Measurements from ENCODE around the gene DIP2C.
"Not testable (repeated sequence)": the region's sequence is repeated elsewhere in the genome, so short reads cannot be mapped to it uniquely, and the experiment has no call there.

Gene DIP2C

DNA sequence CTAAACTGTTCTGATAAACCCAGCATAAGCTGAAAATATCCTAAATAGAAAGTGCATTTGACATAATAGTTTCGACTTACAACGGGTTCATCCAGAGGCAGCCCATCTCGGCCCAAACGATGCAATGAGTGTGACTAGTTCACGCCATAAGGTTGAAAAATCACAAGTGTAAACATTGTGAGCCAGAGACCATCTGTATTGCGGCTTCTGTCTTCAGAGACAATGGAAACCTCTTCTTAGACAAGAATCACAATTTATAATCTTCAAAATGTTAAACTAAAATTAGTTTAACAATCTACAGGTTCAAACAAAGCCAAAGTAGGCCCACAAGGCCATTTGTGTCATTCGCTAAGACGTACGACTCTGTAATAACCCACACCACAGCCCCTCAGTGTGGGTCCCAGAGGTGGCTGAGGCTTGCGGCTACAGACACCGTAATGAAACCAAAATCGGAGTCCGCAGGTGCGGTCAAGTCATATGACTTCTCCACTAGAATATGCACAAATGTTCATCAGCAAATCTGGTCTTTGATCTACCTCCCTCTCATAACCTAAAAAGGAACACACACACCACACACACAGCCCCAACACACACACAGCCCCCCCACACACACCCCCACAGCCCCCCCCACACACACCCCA lies 81.8 kb downstream of the DIP2C start:
- no peak for DNase-seq

DNA sequence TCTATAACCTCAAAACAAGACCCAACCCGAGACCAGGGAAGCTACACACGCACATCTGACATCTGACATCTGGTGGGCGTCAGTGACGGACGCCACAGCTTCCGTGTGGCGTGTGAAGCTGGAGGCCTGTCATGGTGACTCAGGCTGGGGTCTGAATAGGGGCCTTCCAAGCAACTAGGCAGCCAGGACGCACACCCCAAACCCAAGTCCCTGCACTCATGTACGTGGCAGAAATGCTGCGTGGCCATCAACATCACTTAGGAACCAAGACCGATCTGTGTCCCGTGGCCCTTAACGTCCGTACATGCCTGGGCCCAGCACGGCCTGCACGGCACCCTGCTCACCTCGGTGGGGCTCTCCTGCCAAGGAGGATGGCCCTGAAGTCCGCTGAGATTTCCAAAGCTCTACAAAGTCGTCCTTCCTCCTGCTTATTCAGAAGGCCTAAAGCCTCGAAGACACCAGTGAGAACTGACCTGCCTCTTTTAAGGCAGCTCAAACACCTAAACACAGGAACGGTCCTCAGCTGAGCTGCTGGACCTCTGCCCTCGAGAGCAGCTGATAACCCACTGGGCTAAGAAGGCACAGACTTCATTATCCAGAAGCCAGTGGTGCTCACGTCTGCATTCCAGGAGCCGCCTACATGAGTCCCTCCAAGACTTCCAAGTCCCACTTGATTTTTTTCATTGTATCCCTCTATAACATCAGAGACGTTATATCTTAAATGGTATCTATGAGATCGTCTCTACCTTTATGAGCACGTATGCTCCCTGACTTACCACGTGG lies 82.5 kb downstream of the DIP2C start:
- DNase-seq: no peak

DNA sequence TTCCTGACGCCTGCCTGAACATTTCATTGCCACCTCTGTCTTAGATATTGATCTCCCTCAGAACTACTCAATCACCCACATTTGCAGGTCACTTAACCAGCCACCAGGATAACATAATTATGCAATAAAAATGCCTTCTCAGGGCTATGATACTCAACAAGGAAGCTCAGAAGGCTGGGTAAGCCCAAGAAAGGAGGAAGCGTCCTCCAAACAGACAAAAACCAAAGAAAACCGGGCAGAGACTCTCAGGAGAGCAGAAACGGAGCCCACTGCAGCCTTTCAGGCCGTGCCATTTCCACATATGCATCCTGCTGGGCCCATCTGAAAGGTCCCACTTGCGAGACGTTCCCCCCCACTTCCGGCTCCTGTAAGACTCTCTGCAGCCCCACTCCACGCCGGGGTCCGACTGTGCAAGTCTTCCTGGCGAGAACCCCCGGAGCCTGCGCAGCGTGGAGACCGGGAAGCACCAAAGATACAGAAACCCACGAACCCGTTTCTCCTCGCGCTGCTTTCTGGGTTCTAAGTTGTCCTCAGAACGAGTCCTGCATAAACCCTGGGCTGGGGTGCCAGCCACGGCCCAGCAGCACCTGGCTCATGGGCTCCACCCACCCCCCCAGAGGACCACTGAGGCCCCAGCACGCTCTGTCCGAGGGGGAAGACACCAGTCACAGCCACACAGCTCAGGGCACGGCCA lies 83.7 kb downstream of the DIP2C start:
- DNase-seq: no peak

DNA sequence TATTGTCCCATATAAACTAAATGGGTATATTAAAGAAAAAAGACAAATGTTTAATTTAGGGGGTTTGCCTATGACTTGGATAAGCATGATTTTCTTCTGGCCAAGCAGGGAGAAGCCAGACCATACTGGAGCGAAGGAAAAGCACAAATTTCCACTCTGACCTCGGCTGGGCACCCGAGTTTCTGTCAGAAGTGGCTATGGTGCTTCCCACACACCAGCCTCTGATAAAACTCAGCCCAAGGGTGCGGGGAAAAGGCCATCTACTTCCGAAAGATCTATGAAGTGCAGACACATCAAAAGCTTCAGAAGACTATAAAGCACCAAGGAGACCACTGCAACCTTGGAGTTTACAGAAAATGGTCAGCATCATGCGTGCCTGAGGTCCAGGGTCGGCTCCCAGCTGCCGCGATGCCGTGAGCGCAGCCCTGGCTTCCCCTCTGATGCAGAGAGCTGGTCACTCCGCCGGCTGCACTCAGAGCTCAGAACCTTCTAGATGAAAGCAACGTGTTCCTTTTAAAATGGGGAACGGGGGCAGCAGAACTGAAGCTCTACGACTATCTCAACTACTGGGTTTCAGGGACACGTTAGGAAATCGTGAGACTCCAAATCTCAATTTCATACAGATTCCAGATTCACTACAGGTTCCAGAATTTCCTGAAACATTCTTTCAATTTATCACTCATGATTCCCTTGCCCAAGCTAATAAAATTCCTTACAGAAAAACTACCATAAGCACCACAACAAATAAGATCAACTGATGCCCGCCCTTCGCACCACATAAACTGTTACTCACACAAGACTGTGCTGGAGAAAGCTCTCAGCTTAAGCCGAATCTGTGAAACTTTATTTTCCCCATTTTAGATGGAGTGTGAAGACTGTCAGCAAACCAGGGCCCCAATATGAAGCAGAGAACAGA lies 84.5 kb downstream of the DIP2C start:
- DNase-seq: no peak

DNA sequence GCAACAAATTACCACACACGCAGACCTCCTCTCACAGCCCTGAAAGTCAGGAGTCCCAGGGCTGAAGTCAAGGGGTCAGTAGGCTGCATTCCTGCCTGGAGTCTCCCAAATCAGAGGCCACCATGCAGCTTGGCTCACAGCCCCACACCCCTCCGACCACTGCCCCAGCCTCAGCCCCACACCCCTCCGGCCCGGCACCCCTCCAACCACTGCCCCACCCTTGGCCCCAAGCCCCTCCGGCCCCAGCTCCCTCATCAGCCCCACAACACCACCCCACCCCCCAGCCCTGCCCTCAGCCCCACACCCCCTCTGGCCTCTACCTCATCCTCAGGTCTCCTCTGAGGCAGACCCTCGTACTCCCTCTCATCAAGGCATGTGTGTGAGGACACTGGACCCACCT lies 85.7 kb downstream of the DIP2C start:
- no peak for DNase-seq

DNA sequence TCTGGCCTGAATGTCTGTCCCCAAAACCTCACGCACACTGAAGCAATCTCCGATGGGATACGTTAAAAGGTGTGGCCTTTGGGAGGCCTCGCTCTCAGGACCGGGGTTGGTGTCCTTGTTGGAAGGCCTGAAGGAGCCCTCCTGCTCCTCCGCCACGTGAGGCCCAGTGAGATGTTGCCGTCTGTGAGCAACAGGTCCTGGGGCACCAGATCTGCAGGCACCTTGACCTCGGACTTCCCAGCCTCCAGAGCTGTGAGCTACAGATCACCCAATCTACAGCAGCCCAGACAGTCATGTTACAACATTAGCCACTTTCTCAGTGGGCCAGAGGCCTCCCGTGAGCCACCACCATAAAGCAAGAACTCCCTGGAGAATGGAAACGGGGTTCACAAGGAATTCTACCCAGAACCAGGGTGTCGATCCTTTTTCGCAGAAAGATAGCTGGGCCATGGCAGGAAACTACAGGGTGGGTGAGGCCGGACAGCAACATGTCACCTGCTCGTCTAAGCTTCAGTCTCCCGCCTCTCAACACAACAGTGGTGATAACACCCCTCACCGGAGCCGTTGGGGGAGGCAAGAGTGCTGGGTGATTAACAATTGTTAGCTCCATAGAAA lies 87.0 kb downstream of the DIP2C start:
- DNase-seq: no peak

DNA sequence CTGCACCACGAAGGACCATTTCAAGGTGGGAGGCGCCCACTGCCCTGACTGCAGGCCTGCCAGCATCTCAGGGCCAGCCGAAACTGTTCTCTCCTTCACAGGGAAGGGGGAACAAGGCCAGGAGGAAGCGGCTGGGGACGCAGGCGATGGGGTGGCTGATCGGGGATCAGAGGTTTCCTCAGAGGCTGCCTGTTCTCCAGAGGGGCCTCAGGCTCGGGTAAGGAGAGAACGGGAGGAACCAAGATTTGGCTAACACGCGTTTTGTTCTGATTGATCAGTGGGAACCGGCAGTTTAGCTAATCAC lies 87.9 kb downstream of the DIP2C start:
- DNase-seq: no peak

DNA sequence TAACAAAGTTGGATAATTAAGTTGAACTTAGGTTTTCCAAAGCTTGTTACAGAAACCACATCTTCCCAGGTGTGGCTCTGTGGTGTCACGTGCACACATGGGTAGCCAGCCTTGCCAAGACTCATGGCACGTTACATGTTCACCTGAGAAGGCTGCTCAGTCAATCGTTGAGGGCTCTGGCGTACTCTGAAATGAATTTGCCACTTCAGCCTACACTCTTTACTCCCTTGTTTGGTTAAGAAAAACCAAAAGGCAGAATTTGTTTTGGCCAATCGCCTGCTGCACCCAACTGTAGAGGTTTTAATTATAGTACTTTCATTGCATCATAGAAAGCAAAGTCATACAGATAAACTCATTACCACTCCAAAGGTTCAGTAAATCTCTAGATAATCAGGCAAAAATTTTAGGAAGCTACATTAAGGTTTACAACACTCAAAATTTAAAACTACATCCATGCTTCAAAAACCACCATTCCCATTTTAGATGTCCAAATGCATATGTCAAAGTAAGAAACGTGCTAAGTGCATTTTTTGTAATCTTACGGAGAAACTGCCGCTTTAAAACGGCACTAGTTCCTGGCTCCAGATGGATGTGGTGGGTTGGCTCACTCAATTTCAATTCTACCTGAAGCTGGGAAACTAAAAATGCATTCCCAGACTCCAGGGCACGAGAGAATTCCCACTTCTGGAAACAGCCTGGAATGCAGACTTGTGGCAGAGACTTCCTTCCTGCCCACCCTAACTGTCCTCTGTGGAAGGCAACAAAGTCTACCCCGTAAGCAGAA lies 88.4 kb downstream of the DIP2C start:
- no peak for DNase-seq

DNA sequence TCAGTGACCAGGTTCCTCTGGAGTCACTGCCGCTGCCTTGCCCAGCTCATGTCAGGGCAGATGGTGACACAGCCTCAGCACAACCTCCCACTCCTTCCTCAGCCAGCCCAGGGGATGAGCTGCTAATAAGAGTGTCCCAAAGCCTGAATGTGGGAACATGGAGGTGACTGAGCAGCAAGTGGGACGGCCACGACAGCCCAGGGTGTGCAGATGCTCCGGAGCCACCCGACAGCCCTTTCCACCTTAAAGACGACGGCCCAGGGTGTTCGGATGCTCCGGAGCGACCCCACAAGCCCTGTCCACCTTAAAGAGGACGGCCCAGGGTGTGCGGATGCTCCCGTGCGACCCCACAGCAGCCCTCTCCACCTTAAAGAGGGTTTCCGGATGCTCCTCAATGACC lies 89.2 kb downstream of the DIP2C start:
- DNase-seq: no peak

DNA sequence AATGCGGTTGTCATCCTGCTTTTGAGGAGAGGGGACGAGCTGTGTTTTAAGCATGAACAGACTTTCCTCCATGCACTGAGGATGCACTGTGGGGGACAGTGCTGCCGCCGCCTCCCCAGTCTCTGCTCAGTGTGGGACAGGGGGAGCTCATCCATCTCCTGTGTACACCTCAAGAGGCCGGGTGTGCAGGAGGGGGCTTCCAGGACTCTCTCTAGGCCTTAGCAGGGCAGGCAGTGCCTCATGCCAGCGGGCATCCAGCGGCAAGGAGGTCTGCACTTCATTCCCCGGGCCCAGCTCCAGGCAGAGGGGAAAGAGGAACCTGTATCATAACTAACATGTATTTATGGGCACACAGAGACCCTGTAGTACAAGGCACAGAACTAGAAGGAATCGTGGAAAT lies 89.7 kb downstream of the DIP2C start:
- no peak for DNase-seq

DNA sequence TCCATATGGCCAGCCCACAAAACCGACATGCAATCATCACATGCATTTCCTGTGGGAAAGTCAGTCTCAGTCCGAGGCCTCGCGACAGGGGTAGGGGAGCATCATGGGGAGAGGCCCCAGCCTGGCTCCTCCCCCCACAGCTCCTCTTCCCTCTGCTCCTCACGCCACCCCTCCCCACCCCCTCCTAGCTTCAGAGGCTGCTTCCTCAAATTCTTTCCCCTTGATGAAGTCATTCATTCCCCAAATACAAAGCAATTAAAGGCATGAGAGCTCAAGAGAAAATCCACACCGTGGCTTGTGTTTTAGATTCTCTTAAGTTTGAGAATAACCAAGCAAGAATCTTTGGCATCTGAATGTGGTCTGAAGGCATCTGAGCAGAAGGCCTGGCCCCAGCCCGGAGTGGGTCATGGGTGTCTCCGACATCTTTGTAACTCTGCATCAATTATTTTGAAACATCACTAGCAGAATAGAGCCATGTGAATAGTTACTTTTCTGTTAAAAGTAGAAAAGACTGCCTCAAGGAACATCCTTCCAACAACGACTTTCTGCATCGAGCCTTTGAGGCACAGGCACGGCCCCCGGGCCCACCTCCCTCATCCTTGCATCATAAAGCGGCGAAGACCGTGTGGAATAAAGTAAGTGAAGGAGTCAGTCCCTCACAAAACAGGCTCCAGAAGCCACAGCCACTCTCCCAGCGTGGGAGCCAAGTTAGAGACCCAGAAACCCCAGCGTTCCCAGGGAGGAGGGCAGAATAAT lies 90.9 kb downstream of the DIP2C start:
- DNase-seq: no peak

DNA sequence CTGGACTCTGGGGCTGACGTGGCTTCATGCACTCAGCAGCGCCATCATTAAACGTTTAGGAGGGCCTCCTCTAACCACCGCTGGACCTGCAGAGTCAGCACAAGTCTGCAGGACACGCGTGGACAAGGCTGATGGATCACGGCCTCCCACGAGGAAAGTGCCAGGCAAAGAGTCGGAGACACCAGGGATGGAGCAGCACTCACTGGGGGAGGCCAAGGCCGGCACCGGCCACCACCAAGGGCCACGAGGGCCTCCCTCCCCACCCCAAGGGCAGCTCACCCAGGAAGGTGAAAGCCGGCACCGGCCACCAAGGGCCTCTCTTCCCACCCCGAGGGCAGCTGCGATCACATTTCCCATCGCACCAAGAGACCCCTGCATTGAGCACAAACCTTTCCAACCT lies 91.5 kb downstream of the DIP2C start:
- DNase-seq: no peak

DNA sequence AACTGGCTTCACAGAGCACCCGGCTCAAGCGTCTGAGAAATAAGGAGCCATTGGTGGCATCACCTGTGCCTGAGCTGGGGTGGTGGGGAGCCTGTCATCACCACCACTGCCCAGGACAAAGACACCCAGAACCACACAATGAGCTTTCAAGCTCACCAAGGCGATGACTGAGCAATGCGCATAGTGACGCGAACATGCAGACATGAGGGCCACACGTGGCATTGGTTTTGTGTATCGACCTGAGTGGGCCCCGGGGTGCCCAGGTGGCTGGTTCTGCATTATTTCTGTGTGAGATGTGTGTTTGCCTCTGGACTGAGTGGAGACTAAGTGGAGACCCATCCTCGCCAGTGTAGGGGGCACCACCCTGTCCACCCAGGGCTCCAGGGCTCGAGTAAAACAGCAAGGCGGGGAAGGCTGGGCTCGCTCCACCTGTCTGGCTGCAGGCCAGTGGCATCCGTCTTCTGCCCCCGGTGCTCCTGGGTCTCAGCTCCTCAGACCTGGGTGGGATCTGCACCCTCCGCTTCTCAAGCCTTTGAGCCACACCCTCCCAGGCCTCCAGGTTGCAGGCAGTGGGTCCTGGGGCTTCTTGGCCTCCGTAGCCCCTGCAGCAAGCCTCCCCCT lies 92.6 kb downstream of the DIP2C start:
- DNase-seq: no peak

DNA sequence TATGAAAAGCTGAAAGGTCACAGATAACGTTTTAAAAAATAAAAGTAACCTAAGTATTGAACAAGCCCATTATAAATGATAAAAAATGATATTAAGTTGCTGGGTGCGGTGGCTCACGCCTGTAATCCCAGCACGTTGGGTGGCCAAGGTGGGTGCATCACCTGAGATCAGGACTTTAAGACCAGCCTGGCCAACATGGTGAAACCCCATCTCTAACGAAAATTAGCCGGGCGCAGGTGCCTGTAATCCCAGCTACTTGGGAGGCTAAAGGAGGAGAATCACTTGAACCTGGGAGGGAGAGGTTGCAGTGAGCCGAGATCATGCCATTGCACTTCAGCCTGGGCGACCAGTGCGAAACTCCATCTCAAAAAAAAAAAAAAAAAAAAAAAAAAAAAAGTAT lies 93.3 kb downstream of the DIP2C start:
- DNase-seq: not testable (repeated sequence)

DNA sequence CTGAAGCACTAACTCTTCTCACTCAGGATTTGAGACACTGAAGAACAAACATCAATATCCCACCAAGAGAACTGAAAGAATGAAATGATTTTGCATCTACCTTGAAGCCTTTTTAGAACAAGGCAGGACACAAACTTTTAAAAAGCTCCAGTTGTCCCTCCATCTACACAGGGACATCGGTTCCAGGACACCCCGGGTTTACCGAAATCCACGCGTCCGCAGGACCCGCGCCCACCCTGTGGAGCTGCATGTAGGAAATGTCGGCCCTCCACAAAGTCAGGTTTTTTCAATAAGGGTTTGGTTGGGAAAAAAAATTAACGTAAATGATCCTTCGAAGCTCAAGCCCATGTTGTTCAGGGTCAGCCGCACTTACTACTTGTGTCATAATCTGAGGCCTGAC lies 94.0 kb downstream of the DIP2C start:
- no peak for DNase-seq

DNA sequence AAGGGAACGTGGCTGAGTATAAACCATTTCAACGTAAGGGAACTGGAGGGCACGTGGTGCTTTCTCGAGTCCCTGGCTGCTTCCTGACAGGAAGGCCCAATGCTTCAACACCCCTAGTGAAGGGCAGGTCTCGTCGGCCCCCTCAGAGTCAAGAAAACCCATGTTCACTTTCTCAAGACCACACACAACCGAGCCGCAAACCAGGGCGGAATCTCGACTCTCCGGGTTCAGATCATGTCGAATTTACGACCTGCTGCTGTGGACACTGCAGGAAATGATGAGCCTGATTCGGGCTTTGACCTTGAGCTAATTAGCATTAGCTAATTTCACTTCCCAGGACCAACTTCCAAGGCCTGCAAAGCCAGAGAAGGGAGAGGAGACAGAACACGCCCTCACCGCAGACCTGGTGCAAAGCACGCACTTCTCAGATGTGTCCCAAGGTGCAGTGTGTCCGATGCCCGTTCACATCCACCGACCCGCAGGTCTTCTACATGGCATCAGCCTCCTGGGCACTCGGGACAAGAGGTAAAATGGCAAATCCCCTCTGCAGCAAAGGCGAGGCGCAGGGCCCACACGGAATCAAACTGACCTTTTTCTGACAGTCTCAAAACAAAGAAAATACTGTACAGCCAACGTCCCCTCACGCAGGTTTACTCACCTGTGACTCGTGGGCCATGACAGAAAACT lies 94.7 kb downstream of the DIP2C start:
- DNase-seq: no peak

DNA sequence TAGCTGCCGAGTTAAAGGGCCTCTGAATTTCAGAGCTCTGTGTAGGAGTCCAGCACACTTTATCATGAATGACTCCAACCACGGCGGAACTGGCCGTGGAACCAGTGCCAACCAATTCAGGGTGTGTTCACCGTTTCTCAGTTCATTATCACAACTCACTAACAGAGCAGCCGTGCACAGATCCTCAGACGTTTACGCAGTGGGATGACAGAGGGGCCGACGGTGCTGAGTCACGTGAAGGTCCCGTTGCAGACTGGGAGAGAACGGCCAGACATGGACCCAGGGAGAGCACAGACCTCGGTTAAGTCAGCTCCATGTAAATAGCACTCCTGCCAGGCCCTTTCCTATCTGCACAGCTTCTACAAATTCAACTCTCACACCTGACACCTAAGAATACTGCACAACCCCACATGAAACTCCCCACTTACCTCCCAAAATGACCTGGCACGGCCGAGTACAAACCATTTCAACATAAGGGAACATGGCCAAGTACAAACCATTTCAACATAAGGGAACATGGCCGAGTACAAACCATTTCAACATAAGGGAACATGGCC lies 95.5 kb downstream of the DIP2C start:
- no peak for DNase-seq

DNA sequence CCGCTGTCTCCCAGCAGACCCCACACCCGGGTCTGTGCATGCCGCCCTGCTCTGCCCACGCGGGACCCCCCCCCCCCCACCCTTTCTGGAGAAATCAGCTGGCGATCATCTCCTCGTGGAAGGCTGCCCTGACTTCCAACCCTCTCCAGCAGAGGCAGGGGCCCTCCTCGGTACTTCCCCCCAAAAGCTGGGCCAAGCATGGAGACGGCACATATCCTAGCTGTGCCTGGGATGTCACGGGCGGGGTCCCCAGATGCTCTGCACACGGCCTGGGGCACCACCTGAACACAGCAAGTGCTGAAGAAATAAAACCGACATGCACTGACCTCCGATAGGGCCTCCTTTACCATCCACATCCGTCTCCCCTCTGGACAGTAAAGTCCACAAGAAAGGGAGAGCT lies 96.0 kb downstream of the DIP2C start:
- no peak for DNase-seq

DNA sequence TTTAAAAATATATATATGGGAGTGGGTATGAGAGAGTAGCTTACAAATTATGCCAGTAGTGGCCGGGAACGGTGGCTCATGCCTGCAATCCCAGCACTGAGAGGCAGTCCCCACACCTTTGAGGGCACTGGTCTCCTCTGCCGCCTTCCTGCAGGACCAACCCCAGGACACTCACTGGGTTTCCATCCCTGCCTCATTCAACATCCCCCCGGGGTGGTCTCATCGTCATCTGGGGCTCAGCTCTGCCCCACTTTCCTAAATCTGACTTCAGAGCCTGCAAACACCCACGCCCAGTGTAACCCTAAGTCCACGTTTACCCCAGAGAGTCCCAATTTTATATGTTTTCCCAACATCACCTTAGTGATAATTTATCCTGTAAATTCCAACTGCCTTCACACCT lies 96.5 kb downstream of the DIP2C start:
- DNase-seq: no peak

DNA sequence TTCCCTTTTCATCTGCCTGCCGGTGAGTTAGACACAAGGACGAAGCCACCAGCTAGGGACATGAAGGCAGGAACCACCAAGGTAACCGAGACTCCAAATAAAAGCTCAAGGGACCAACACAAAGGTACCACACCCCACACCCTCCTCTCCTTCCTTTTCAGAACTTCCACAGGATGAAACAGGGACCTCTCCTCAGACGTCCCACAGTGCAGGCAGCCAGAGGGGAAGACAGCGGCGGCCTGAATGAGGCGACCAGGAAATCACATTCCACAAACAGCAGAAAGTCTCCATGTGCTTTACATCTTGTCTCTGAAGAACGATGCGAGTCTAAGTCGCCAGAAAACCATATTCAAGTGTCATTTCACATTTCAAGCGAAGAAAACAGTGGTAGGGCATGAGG lies 97.8 kb downstream of the DIP2C start:
- no peak for DNase-seq

Data from activated CD4-positive, alpha-beta T cell treated with anti-CD3 and anti-CD28 coated beads, Interleukin-2, amount 50 U/mL, for 48 hours (primary cell).